T-helper 17 cell (primary cell): ENCODE measurements around the gene ST6GAL2. TPM values are rescaled to one million over a fixed set of nuclear protein-coding genes. Genes with fewer than 3 reads are reported as not detected.

Experiments used
- ATAC-seq: fragments of 150-1000 bp; cut with Tn5 transposase; 2 replicates; pipeline ENCODE4 v1.10.0; 2021; ENCODE audit warnings: mild to moderate bottlenecking, moderate library complexity
- DNase-seq, 3 donors: peaks; one replicate each; pipeline versions ENCODE4 v3.0.0 to v3.0.0-alpha.2; 2020 to 2021
- H3K9me3 ChIP-seq: one replicate; pipeline ENCODE4 v1.7.0; 2013; ENCODE audit warnings: low read length, mild to moderate bottlenecking; ENCODE audit not compliant: control insufficient read depth, poor library complexity, severe bottlenecking
- H3K27ac Mint-ChIP-seq: one replicate; pipeline ENCODE4 v1.8.0; 2022; ENCODE audit warnings: mild to moderate bottlenecking, moderate library complexity, mixed read lengths
- H3K27me3 Mint-ChIP-seq: one replicate; pipeline ENCODE4 v1.8.0; 2022; ENCODE audit warnings: mixed read lengths
- H3K36me3 Mint-ChIP-seq: one replicate; pipeline ENCODE4 v1.8.0; 2022; ENCODE audit warnings: low read depth, mixed read lengths
- H3K4me1 Mint-ChIP-seq: one replicate; pipeline ENCODE4 v1.8.0; 2022; ENCODE audit warnings: mild to moderate bottlenecking, mixed read lengths
- H3K4me3 Mint-ChIP-seq: one replicate; pipeline ENCODE4 v1.8.0; 2022; ENCODE audit warnings: mild to moderate bottlenecking, moderate library complexity, mixed read lengths
- total RNA-seq, 4 donors: library from RNA in 2 of 4; stranded (reverse) in 2 of 4; gene quantifications; one replicate each; pipeline ENCODE4 v1.2.3 and lab custom pipeline; 2022 to 2026

Gene ST6GAL2
- total RNA-seq, 2 donors from 2014 or later = 0.17 to 0.34 TPM

- DNase-seq = no peak
- Mint-ChIP-seq H3K4me1 (no peaks in the 10 kb centered on the region), H3K36me3 (no peaks in the 10 kb centered on the region), H3K27ac (no peak overlapping the region), H3K4me3 (no peak overlapping the region), H3K27me3 (peaks cover 12% of the 10 kb centered on the region)
- ATAC-seq = no peak
- H3K9me3 ChIP-seq = no peaks in the 10 kb centered on the region
These were observed 54.7 kb downstream of the ST6GAL2 start for GRCh38 chr2:106831241-106831640.

GRCh38 chr2:106830191-106830590, 55.8 kb downstream of the ST6GAL2 start:
- no peak overlapping the region for H3K27ac Mint-ChIP-seq
- H3K4me3 Mint-ChIP-seq = no peak overlapping the region
- no peaks in the 10 kb centered on the region for H3K36me3 Mint-ChIP-seq
- no peaks in the 10 kb centered on the region for H3K4me1 Mint-ChIP-seq
- H3K27me3 Mint-ChIP-seq = peaks cover 12% of the 10 kb centered on the region
- H3K9me3 ChIP-seq = no peaks in the 10 kb centered on the region
- ATAC-seq (no peak), DNase-seq (no peak)

- Mint-ChIP-seq H3K4me1 (no peaks in the 10 kb centered on the region), H3K27me3 (no peaks in the 10 kb centered on the region), H3K4me3 (no peak overlapping the region), H3K27ac (no peak overlapping the region), H3K36me3 (no peaks in the 10 kb centered on the region)
- DNase-seq = no peak
- no peak for ATAC-seq
- H3K9me3 ChIP-seq = no peaks in the 10 kb centered on the region
These were observed 57.8 kb downstream of the ST6GAL2 start for GRCh38 chr2:106828119-106828518.

- H3K9me3 ChIP-seq = no peaks in the 10 kb centered on the region
- H3K27ac Mint-ChIP-seq = no peak overlapping the region
- DNase-seq (no peak), ATAC-seq (no peak)
- H3K4me3 Mint-ChIP-seq = no peak overlapping the region
- no peaks in the 10 kb centered on the region for H3K36me3 Mint-ChIP-seq
- no peaks in the 10 kb centered on the region for H3K4me1 Mint-ChIP-seq
- no peaks in the 10 kb centered on the region for H3K27me3 Mint-ChIP-seq
These were observed 58.8 kb downstream of the ST6GAL2 start for GRCh38 chr2:106827158-106827557.

DNA sequence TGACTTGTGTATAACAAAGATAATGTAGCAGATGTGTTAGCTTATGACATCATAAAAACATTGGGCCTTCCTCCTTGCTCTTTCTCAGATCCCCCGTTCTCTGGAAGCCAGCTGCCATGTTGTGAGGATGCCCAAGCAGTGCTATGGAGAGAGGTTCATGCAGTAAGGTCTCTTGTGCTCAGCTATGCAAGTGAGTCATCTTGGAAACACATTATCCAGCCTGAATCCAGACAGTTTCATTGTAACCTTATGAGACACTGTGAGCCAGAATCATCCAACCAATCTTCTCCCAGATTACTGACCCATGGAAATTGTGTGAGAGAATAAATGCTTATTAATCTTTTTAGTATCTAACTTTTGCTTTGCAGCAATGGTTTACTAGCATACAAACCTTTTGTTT, 60.8 kb downstream of the ST6GAL2 start:
- Mint-ChIP-seq H3K36me3 (no peaks in the 10 kb centered on the region), H3K27me3 (no peaks in the 10 kb centered on the region), H3K4me1 (no peaks in the 10 kb centered on the region), H3K27ac (no peak overlapping the region), H3K4me3 (no peak overlapping the region)
- no peaks in the 10 kb centered on the region for H3K9me3 ChIP-seq
- no peak for ATAC-seq
- no peak for DNase-seq

GRCh38 chr2:106816974-106817373, 69.0 kb downstream of the ST6GAL2 start:
- H3K9me3 ChIP-seq = no peaks in the 10 kb centered on the region
- DNase-seq (no peak), ATAC-seq (no peak)
- H3K4me3 Mint-ChIP-seq = no peak overlapping the region
- H3K36me3 Mint-ChIP-seq = no peaks in the 10 kb centered on the region
- H3K4me1 Mint-ChIP-seq = no peaks in the 10 kb centered on the region
- H3K27ac Mint-ChIP-seq = no peak overlapping the region
- peaks cover 11% of the 10 kb centered on the region for H3K27me3 Mint-ChIP-seq

DNA sequence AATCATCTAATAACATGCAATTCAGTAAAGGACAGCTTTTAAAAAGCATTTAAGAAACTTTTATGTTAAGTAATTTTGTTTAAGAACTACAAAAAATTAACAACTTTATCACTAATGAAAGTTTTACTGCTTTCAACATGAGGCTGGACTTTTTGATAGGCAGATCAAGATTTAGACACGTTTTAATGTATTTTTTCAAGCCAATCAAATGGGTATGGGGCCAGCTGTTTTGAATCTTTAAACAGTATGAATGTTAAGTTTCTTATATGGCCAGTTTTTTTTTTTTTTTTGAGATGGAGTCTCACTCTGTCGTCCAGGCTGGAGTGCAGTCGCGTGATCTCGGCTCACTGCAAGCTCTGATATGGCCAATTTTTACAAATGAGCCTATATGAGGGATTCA, 73.1 kb downstream of the ST6GAL2 start:
- no peak for DNase-seq

DNA sequence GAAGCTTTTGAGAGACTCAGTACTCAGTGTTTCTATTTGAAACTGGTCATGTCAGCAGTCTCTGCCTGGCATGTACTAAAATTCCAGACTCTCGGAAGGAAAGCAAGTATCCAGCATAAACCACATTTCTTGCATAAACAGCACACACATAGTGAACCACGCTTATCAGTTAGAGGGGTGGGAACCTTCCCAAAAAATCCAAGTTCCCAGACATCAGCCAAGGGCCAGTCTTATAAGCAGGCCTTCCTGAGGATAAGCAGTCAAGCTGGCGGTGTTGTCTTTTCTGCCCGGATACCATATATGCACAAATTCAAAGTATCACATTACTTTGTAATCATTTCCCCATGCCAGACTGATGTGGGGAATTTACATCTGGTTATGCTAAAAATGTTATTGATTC, 73.6 kb downstream of the ST6GAL2 start:
- Mint-ChIP-seq H3K27ac (no peak overlapping the region), H3K4me1 (no peaks in the 10 kb centered on the region), H3K27me3 (peaks cover 29% of the 10 kb centered on the region), H3K4me3 (no peak overlapping the region), H3K36me3 (no peaks in the 10 kb centered on the region)
- no peaks in the 10 kb centered on the region for H3K9me3 ChIP-seq
- DNase-seq = no peak
- ATAC-seq = no peak

More for the DNA sequence above, 73.1 kb downstream of the ST6GAL2 start:
- no peaks in the 10 kb centered on the region for H3K4me1 Mint-ChIP-seq
- no peak overlapping the region for H3K4me3 Mint-ChIP-seq
- H3K9me3 ChIP-seq = no peaks in the 10 kb centered on the region
- H3K27me3 Mint-ChIP-seq = peaks cover 28% of the 10 kb centered on the region
- ATAC-seq = no peak
- no peak overlapping the region for H3K27ac Mint-ChIP-seq
- H3K36me3 Mint-ChIP-seq = no peaks in the 10 kb centered on the region

DNA sequence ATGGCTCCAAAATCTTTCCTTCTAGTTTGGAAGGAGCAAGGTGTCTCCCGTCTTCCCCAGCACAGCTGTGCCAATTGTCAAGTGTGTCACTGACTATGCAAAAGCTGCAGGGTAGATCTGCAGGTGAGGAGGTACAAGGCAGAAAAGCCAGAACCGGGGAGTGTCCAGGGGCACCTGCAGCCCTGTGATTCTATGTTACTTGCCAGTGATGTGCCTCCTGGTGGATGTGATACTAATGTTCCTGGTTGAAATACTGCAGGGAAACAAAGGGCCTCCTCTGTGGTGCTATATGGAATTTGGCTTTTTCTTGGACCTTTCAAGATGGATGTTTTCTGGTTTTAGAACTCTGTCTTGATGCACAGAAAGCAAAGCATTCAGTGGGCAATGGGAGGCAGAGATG, 80.3 kb downstream of the ST6GAL2 start:
- Mint-ChIP-seq H3K27me3 (peaks cover 24% of the 10 kb centered on the region), H3K36me3 (no peaks in the 10 kb centered on the region), H3K4me1 (no peaks in the 10 kb centered on the region), H3K4me3 (no peak overlapping the region), H3K27ac (no peak overlapping the region)
- ATAC-seq (no peak), DNase-seq (no peak)
- H3K9me3 ChIP-seq = no peaks in the 10 kb centered on the region

GRCh38 chr2:106804161-106804560, 81.8 kb downstream of the ST6GAL2 start:
- Mint-ChIP-seq H3K27ac (no peak overlapping the region), H3K4me3 (no peak overlapping the region), H3K27me3 (peaks cover 22% of the 10 kb centered on the region), H3K36me3 (no peaks in the 10 kb centered on the region), H3K4me1 (peaks cover 2% of the 10 kb centered on the region)
- no peaks in the 10 kb centered on the region for H3K9me3 ChIP-seq
- no peak for ATAC-seq
- DNase-seq = no peak

GRCh38 chr2:106800976-106801655, 84.9 kb downstream of the ST6GAL2 start:
- H3K4me3 Mint-ChIP-seq = no peak overlapping the region
- no peak overlapping the region for H3K27ac Mint-ChIP-seq
- ATAC-seq (no peak), DNase-seq (no peak)
- no peaks in the 10 kb centered on the region for H3K9me3 ChIP-seq
- H3K4me1 Mint-ChIP-seq = peaks cover 2% of the 10 kb centered on the region
- H3K36me3 Mint-ChIP-seq = no peaks in the 10 kb centered on the region
- peaks cover 9% of the 10 kb centered on the region for H3K27me3 Mint-ChIP-seq

DNA sequence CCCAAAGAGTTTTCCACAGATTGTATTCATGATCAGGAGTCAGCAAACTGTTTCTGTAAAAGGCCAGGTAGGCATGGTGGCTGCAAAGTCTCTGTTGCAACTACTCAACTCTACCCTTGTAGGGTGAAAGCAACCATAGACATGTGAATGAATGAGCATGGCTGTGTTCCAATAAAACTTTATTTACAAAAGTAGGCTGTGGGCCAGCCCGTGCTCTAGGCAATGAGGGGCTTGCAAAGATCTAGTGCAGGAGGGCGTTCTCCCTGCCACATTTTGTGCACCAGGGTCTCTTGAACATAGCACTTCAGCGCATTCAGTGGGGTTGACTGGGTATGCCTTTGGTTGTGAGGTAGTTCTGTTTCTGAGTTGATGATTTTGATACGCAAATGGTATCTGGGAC, 85.8 kb downstream of the ST6GAL2 start:
- ATAC-seq (no peak), DNase-seq (no peak)
- H3K4me3 Mint-ChIP-seq = no peak overlapping the region
- peaks cover 9% of the 10 kb centered on the region for H3K27me3 Mint-ChIP-seq
- no peaks in the 10 kb centered on the region for H3K36me3 Mint-ChIP-seq
- H3K9me3 ChIP-seq = no peaks in the 10 kb centered on the region
- H3K4me1 Mint-ChIP-seq = peaks cover 2% of the 10 kb centered on the region
- no peak overlapping the region for H3K27ac Mint-ChIP-seq

GRCh38 chr2:106798826-106799552, 87.0 kb downstream of the ST6GAL2 start:
- peaks cover 16% of the 10 kb centered on the region for H3K27me3 Mint-ChIP-seq

GRCh38 chr2:106797494-106797893, 88.5 kb downstream of the ST6GAL2 start:
- ATAC-seq (no peak), DNase-seq (no peak)
- no peaks in the 10 kb centered on the region for H3K36me3 Mint-ChIP-seq
- peaks cover 12% of the 10 kb centered on the region for H3K27me3 Mint-ChIP-seq
- no peak overlapping the region for H3K4me3 Mint-ChIP-seq
- no peak overlapping the region for H3K27ac Mint-ChIP-seq
- H3K9me3 ChIP-seq = no peaks in the 10 kb centered on the region
- peaks cover 2% of the 10 kb centered on the region for H3K4me1 Mint-ChIP-seq

More at GRCh38 chr2:106798826-106799552, 87.0 kb downstream of the ST6GAL2 start:
- Mint-ChIP-seq H3K4me3 (no peak overlapping the region), H3K27ac (no peak overlapping the region), H3K36me3 (no peaks in the 10 kb centered on the region), H3K4me1 (peaks cover 2% of the 10 kb centered on the region)
- ATAC-seq (no peak), DNase-seq (no peak)
- H3K9me3 ChIP-seq = no peaks in the 10 kb centered on the region
